Mammary microvascular endothelial cell (primary cell): Measurements from ENCODE around the gene MRPL45. TPM values are rescaled to one million over a fixed set of nuclear protein-coding genes. Genes with fewer than 3 reads are reported as not detected.

Experiments
- total RNA-seq: library from RNA; depleted of rRNA; stranded (reverse); fragments of >200 nt; gene quantifications from 2 replicates; pipeline ENCODE4 v1.2.3, GENCODE V29; 2015

Gene MRPL45
- 34.5 and 37.8 TPM in 2 replicates for total RNA-seq

DNA sequence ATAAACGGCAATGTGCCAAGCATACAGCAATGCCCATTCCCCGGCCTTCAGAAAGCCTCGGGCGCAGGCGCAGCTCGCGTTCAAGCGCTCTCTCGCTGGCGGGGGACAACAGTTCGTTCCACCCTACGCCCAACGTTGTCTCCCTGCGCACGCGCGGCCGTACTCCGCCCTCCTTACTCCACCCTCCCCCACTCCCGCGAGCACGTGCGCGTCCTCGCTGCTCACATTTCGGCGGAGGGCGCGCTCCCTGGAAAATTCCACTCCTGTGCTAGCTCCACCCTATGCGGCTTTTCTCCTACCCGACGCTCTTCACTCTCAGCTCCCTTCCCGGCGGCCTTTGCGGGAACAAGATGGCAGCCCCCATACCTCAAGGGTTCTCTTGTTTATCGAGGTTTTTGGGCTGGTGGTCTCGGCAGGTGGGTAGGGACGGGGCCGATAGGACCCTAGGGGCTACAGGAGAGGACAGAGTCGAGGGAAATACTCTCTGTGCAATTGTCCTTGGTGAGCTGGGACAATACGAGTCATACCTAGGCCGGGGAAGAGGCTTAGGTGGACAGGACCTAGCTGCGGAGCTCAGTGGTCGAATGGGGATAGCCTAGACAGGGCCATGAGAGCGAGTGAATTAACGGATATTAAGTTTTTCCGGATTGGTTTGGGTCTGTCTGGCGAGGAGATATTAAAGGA, at the start of gene MRPL45:
TSS of gene MRPL45 (plus strand) at position 335 of the 684 bp plus-strand sequence. CDS start at position 351, 16 bp downstream.

DNA sequence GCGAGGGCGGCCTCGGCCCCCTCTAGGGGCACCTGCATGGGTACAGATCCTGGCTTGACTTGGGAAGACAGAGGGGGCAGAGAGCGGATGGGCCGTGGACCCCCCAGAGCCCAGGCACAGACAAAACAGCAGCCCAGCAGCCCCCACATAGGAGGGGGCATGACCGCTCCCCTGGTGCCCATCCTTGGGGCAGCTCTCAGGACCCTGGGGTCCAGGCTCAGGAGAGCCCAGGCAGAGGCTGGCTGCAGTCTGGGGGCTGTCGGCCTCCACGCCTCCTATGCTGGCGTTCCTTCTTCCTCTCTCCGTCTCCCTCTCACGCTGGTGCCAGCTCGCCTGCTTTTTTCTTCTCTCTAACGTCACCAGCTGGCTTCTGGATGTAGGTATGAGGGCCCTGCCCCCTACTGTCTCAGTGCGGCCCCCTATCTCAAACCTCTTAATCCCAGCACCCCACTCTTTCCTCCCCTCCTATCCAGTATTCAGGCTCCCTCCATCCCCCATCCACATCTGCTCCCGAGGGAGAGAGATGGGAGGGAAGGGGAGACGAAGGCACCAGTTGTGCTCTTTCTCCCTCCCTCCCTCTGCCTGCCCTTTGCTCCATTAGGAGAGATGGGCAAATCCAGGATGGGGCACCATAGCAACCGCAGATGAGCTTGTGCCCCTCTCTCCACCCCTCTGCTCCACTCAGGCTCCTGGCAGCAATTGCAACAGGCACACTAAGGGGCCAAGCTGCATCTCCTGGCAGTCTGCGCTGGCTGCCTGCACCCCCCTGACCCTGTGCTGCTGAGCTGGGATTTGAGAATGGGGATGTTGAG, 46.8 kb downstream of the MRPL45 start, which contains the start of gene GPR179:
TSS of gene GPR179 (minus strand) at position 349 of the 812 bp plus-strand sequence. CDS start at position 182, 167 bp downstream.

DNA sequence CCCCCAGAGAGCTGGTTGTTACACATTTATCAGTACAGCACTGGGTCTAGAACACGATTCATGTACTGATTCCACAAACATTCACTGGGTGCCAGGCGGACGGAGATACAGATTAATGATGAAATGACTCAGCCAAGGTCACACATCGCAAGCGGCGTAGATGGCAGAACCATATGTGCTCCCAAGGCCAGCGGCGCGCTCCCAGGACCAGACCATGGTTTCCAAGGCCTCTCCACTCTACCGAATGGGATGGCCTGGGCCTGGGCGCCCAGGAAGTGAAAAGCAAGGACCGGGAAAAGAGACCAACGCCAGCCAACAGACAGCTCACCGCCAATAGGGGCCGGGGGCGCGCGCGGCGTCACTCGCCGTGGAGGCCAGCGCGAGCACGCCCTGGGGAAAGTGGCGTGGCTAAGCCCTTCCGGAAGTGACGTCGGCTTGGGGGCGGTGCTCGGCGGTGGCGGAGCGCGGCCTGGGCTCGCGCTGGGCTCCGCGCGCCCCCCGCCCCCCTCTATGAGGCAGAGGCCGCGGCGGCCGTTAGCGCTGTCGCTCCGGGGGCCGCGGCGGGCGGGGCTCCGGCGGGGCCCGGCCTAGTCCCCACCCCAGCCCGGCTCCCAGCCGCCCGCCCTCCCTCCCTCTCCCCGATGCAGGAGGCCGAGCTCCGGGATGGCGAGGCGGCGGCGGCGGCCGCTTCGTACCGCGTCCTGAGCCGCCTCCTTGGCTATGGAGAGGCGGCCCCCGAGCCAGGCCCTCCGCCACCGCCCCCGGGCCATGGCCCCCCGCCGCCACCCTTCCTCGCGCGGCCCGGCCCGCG, 54.6 kb downstream of the MRPL45 start, which contains the start of gene SOCS7:
TSS of gene SOCS7 (plus strand) at position 433 of the 811 bp plus-strand sequence. CDS start at position 642, 209 bp downstream.

Other genes starting within 250 kb of the MRPL45 start
- 0.13 and 0.20 TPM in 2 replicates for gene TBC1D3C, start 228.5 kb upstream of the MRPL45 start, total RNA-seq
- 0.89 TPM in 1 of 2 replicates, not detected in the other for gene TBC1D3E, start 169.2 kb upstream of the MRPL45 start, total RNA-seq
- gene TBC1D3, start 104.6 kb upstream of the MRPL45 start, total RNA-seq = not detected in 2 replicates
- not detected in 2 replicates for gene GPR179, start 46.8 kb downstream of the MRPL45 start, total RNA-seq
- 2.9 and 4.4 TPM in 2 replicates for gene SOCS7, start 54.7 kb downstream of the MRPL45 start, total RNA-seq
- 127 and 150 TPM in 2 replicates for gene ARHGAP23, start 131.3 kb downstream of the MRPL45 start, total RNA-seq